Activated T-helper 17 cell treated with anti-CD3 and anti-CD28 coated beads, Interleukin-2, amount 50 U/mL, for 72 hours (primary cell): ENCODE data around the gene KIR2DL4. TPM values are rescaled to one million over a fixed set of nuclear protein-coding genes. Genes with fewer than 3 reads are reported as not detected.
"Not testable (repeated sequence)": the region's sequence is repeated elsewhere in the genome, so short reads cannot be mapped to it uniquely, and the experiment has no call there.

ENCODE experiments used
- ATAC-seq: fragments of 150-1000 bp; cut with Tn5 transposase; replicated peaks from 2 replicates; pipeline ENCODE4 v1.10.0; 2021; ENCODE audit warnings: mild to moderate bottlenecking, moderate library complexity
- H3K27ac Mint-ChIP-seq: one replicate; pipeline ENCODE4 v1.8.0; 2022; ENCODE audit warnings: mixed read lengths
- H3K27me3 Mint-ChIP-seq: one replicate; pipeline ENCODE4 v1.8.0; 2022; ENCODE audit warnings: mixed read lengths
- H3K36me3 Mint-ChIP-seq: one replicate; pipeline ENCODE4 v1.8.0; 2022; ENCODE audit warnings: low read depth, mild to moderate bottlenecking, mixed read lengths
- H3K4me1 Mint-ChIP-seq: one replicate; pipeline ENCODE4 v1.8.0; 2022; ENCODE audit warnings: mixed read lengths
- H3K4me3 Mint-ChIP-seq: one replicate; pipeline ENCODE4 v1.8.0; 2022; ENCODE audit warnings: mild to moderate bottlenecking, mixed read lengths
- H3K9me3 Mint-ChIP-seq: one replicate; pipeline ENCODE4 v1.8.0; 2022; ENCODE audit warnings: mixed read lengths
- total RNA-seq, 2 donors: library from RNA; stranded (reverse); gene quantifications; one replicate each; pipeline ENCODE4 v1.2.3, GENCODE V29; 2022

KIR2DL4 gene
- total RNA-seq, 2 donors from 2014 or later, result not detected

- not testable (repeated sequence) for H3K4me1 Mint-ChIP-seq, H3K4me3 Mint-ChIP-seq, H3K36me3 Mint-ChIP-seq, ATAC-seq, H3K9me3 Mint-ChIP-seq, H3K27ac Mint-ChIP-seq
- H3K27me3 Mint-ChIP-seq, result peaks cover 21% of the 10 kb centered on the region
Measured at GRCh38 chr19:54825326-54825725, 21.9 kb downstream of the KIR2DL4 start.

- not testable (repeated sequence) for H3K9me3 Mint-ChIP-seq, H3K27ac Mint-ChIP-seq, H3K4me3 Mint-ChIP-seq, ATAC-seq, H3K4me1 Mint-ChIP-seq, H3K36me3 Mint-ChIP-seq
- H3K27me3 Mint-ChIP-seq, result peaks cover 13% of the 10 kb centered on the region
Measured at GRCh38 chr19:54828064-54828463, 24.7 kb downstream of the KIR2DL4 start.

GRCh38 chr19:54832496-54832895, 29.1 kb downstream of the KIR2DL4 start, which contains the start of gene KIR2DS4:
Gene KIR2DS4, plus strand, starts transcription at chr19:54832676.
- not testable (repeated sequence) for H3K36me3 Mint-ChIP-seq, H3K9me3 Mint-ChIP-seq, ATAC-seq, H3K27ac Mint-ChIP-seq, H3K4me3 Mint-ChIP-seq, H3K4me1 Mint-ChIP-seq, H3K27me3 Mint-ChIP-seq

GRCh38 chr19:54835126-54835525, 31.7 kb downstream of the KIR2DL4 start:
- not testable (repeated sequence) for ATAC-seq, H3K9me3 Mint-ChIP-seq, H3K36me3 Mint-ChIP-seq, H3K27ac Mint-ChIP-seq, H3K4me3 Mint-ChIP-seq, H3K4me1 Mint-ChIP-seq
- H3K27me3 Mint-ChIP-seq, result peaks cover 12% of the 10 kb centered on the region

GRCh38 chr19:54837522-54837921, 34.1 kb downstream of the KIR2DL4 start:
- H3K36me3 Mint-ChIP-seq, H3K4me1 Mint-ChIP-seq, ATAC-seq, H3K9me3 Mint-ChIP-seq, H3K27ac Mint-ChIP-seq, H3K4me3 Mint-ChIP-seq: not testable (repeated sequence)
- H3K27me3 Mint-ChIP-seq, result peaks cover 11% of the 10 kb centered on the region

- not testable (repeated sequence) for H3K36me3 Mint-ChIP-seq, H3K4me3 Mint-ChIP-seq, H3K4me1 Mint-ChIP-seq, H3K9me3 Mint-ChIP-seq, ATAC-seq, H3K27ac Mint-ChIP-seq
- H3K27me3 Mint-ChIP-seq, result peaks cover 26% of the 10 kb centered on the region
Measured at GRCh38 chr19:54843171-54843570, 39.8 kb downstream of the KIR2DL4 start.

- peaks cover 32% of the 10 kb centered on the region for H3K27me3 Mint-ChIP-seq
- not testable (repeated sequence) for ATAC-seq, H3K27ac Mint-ChIP-seq, H3K9me3 Mint-ChIP-seq, H3K36me3 Mint-ChIP-seq, H3K4me3 Mint-ChIP-seq, H3K4me1 Mint-ChIP-seq
Measured at GRCh38 chr19:54850061-54850640, 46.7 kb downstream of the KIR2DL4 start, which contains the start of gene KIR3DL2. Gene KIR3DL2, plus strand, starts transcription at chr19:54850443. Its CDS starts 33 bp downstream, at chr19:54850476.

GRCh38 chr19:54850930-54851329, 47.5 kb downstream of the KIR2DL4 start:
- no peak overlapping the region for H3K27ac Mint-ChIP-seq
- no peak overlapping the region for H3K4me3 Mint-ChIP-seq
- no peaks in the 10 kb centered on the region for H3K4me1 Mint-ChIP-seq
- no peaks in the 10 kb centered on the region for H3K9me3 Mint-ChIP-seq
- ATAC-seq, result no peak
- no peaks in the 10 kb centered on the region for H3K36me3 Mint-ChIP-seq
- H3K27me3 Mint-ChIP-seq, result peaks cover 34% of the 10 kb centered on the region

- no peaks in the 10 kb centered on the region for H3K4me1 Mint-ChIP-seq
- no peaks in the 10 kb centered on the region for H3K9me3 Mint-ChIP-seq
- no peak for ATAC-seq
- no peak overlapping the region for H3K4me3 Mint-ChIP-seq
- no peaks in the 10 kb centered on the region for H3K36me3 Mint-ChIP-seq
- peaks cover 34% of the 10 kb centered on the region for H3K27me3 Mint-ChIP-seq
- no peak overlapping the region for H3K27ac Mint-ChIP-seq
Measured at GRCh38 chr19:54851353-54851752, 47.9 kb downstream of the KIR2DL4 start.

GRCh38 chr19:54855241-54855640, 51.8 kb downstream of the KIR2DL4 start:
- H3K27me3 Mint-ChIP-seq, result peaks cover 27% of the 10 kb centered on the region
- H3K9me3 Mint-ChIP-seq, H3K4me1 Mint-ChIP-seq, H3K36me3 Mint-ChIP-seq, H3K4me3 Mint-ChIP-seq, H3K27ac Mint-ChIP-seq, ATAC-seq: not testable (repeated sequence)

- not testable (repeated sequence) for H3K4me3 Mint-ChIP-seq, H3K4me1 Mint-ChIP-seq, H3K36me3 Mint-ChIP-seq, H3K9me3 Mint-ChIP-seq, ATAC-seq, H3K27ac Mint-ChIP-seq
- peaks cover 14% of the 10 kb centered on the region for H3K27me3 Mint-ChIP-seq
Measured at GRCh38 chr19:54858476-54858875, 55.1 kb downstream of the KIR2DL4 start.

- not testable (repeated sequence) for ATAC-seq, H3K4me3 Mint-ChIP-seq, H3K27ac Mint-ChIP-seq, H3K36me3 Mint-ChIP-seq, H3K9me3 Mint-ChIP-seq, H3K4me1 Mint-ChIP-seq
- H3K27me3 Mint-ChIP-seq, result peaks cover 14% of the 10 kb centered on the region
Measured at GRCh38 chr19:54859421-54859820, 56.0 kb downstream of the KIR2DL4 start.

- H3K4me3 Mint-ChIP-seq, result not testable (repeated sequence)
Measured at GRCh38 chr19:54863459-54863858, 60.0 kb downstream of the KIR2DL4 start.

More at GRCh38 chr19:54863459-54863858, 60.0 kb downstream of the KIR2DL4 start:
- H3K36me3 Mint-ChIP-seq, ATAC-seq, H3K27ac Mint-ChIP-seq, H3K4me1 Mint-ChIP-seq, H3K9me3 Mint-ChIP-seq: not testable (repeated sequence)
- peaks cover 16% of the 10 kb centered on the region for H3K27me3 Mint-ChIP-seq
